HG02642 (cell line): ENCODE measurements around the gene PAX3.

Experiments
- ATAC-seq: cut with Tn5 transposase; IDR thresholded peaks from one replicate; pipeline ENCODE4 v1.9.1; 2021; ENCODE audit warnings: mild to moderate bottlenecking; ENCODE audit not compliant: unreplicated experiment, poor library complexity

The PAX3 gene

GRCh38 chr2:222238072-222238471, 60.7 kb downstream of the PAX3 start:
- no peak for ATAC-seq

GRCh38 chr2:222232839-222233238, 66.0 kb downstream of the PAX3 start:
- no peak for ATAC-seq

DNA sequence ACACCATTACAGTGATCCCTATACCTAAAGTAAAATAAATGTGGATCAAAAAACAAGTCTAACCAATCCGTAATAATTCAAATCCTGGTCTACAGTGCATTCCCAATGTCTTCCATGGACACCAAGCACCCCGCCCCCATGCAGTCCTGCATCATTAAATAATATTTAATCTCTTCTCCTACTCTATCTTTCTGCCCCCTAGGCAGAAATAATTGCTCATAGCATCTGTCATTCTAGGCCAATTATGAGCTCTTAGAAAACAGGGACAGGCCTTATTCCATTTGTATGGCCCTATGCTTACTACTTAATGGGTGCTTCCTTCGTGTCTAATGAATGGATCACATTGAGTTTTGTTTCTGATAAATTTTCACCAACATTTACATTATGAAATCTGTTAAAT, 66.4 kb downstream of the PAX3 start:
- ATAC-seq = no peak

- ATAC-seq = no peak
Observed at GRCh38 chr2:222228054-222228453, 70.7 kb downstream of the PAX3 start.

- no peak for ATAC-seq
Observed at GRCh38 chr2:222218786-222219185, 80.0 kb downstream of the PAX3 start.

- no peak for ATAC-seq
Observed at GRCh38 chr2:222217712-222218111, 81.1 kb downstream of the PAX3 start.

DNA sequence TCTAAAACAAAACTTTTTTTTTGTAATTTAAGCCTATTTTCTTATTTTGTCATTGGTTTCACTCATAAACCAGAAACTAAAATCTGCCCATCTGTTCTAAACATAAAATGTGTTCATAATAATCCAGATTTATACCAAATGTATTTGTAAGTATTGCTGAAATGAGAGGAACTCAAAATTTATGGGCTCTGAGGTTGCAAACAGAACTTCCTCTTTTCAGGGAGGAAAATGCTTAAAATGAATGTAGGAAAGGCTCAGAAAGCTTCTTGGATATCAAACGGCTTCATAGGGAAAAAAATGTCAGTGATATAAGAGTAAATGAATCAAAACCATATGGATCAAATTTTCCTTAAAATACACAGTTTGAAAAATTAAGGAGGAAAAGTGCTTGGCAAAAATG, 83.9 kb downstream of the PAX3 start:
- ATAC-seq = no peak

GRCh38 chr2:222213049-222213448, 85.7 kb downstream of the PAX3 start:
- no peak for ATAC-seq

DNA sequence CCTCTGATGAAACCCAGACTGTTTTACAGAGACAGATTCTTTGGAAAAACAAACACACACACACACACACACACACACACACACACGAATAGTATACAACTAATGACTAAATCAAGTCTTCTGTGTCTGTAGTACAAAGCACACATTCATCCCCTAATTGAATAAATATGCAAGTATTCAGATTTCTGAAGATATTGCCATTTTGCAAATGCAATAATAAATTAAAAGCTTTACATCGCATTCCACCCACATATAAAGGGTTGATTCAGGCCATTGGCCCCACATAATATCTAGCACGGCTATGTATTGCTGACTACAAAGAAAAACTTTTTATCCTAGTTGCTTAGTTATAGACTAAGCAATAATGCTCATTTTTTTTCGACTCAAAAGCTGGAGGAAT, 86.2 kb downstream of the PAX3 start:
- no peak for ATAC-seq

DNA sequence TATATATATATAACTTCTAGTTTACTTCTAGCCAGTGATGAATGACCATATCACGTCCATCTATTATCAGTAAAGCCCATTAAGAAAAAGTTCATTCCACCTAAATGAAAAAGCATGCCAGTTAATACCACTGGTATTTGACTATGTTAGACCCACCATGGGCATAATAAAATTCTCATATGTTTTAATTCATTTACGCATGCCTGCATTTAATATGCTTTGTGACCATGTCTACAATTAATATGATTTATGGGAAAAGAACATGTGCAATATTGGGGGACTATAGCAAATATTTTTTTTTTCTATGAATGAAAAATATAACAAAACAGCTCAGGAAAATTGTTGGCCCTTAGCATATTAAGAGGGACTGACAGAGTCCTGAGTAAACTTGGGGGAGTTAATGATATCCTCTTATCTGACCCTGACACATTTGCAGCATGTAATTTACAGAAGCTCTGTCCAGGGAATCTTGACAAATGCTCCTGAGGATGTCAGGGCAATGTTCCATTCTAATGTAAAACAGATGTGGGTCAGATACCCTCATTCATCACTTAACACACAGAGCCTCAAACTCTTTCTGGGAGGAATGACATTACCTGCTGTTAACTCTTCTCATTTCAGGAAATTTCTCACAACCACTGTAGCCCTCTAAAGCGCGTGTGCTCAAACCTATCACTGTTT, 90.6 kb downstream of the PAX3 start:
- ATAC-seq = no peak

DNA sequence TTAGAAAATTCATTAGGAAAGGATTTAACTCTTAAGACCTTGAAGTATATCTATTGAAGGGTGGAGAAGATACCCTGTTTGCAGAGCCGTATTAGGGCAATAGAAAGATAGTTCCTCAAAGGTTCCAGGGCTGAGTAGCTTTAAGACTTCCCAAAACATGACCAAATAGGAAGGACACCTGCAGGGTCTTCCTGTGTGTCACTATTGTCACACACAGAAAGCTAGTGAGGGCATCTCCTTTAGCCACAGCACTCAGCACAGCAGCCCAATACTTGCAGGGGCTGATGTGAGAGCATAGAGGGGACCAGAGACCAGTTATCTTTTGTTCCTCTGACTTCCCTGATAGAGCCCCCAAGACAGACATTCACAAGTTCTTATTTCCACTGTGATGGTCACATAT, 93.7 kb downstream of the PAX3 start:
- ATAC-seq = no peak

DNA sequence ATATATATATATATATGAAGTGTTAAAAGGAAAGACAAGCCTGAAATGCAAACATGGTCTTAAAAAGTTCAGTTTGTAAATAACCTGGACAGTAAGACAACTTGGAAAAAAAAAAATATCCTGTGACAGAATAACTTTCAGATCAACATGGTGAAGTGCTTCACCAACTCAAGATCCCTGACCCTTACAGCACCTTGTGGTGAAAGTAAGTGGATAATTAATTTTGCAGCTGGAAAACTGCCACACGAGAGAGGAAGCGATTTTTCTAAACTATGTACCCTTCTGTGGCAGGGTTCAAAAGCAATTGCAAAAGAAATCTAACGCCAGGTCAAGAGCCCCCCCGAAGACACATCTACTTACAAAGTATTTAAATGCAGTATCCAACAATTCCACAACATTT, 95.8 kb downstream of the PAX3 start:
- ATAC-seq = no peak

DNA sequence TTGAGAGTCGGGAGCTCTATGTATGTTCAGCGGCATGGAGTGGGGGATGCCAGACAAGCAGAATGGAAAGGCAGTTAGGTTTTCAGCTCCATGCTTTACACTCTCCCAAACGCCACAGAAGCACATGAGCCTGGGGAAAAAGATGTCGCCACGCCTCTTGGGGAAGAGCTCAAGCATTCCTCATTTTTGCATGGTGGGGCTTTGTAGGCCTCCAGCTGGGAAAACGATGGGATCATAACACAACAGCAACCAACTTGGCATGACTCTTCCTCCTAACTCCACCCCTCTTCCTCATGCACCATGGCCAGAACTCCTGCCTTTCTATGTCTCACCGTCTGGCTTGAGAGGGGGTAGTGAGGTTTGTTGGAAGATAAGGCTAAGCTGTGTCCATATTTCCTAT, 102.6 kb downstream of the PAX3 start:
- ATAC-seq = no peak

DNA sequence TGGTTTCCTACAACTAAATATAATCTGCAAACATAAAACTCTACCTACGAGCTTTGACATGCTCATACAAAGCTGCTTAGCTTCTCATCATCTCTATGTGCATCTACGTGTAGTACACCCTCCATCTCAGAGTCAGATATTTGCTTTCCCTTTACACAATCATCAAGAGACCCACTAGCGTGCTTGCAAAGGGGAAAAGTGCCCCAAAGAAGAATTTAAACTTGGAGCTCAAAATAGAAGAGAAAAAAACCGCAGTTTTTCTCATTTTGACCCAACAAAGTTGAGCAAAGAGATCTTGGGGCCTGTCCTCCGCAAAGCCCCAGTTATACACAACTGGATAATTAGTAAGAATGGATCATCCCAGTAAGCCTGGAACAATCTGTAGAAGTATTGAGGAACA, 104.1 kb downstream of the PAX3 start:
- ATAC-seq = no peak

GRCh38 chr2:222193328-222193983, 105.3 kb downstream of the PAX3 start:
- ATAC-seq = no peak

GRCh38 chr2:222180619-222181018, 118.2 kb downstream of the PAX3 start:
- ATAC-seq = no peak

DNA sequence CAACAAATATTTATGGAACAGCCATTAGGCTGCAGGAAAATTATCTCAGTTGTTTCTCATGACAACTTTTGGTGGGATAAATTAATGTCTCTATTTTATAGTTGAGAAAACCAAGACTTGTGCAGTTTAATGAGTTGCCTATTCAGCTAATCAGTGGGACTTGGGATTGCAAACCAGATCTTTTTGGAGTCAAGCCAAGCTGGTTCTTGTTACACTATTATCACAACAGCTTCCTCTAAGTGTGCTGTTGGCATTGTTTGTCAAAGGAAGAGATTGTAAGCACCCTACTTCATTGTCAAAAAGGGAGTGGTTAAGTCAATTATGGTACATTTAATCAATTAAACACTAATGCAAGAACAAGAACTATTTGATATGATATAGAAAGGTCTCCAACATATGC, 119.2 kb downstream of the PAX3 start:
- no peak for ATAC-seq

DNA sequence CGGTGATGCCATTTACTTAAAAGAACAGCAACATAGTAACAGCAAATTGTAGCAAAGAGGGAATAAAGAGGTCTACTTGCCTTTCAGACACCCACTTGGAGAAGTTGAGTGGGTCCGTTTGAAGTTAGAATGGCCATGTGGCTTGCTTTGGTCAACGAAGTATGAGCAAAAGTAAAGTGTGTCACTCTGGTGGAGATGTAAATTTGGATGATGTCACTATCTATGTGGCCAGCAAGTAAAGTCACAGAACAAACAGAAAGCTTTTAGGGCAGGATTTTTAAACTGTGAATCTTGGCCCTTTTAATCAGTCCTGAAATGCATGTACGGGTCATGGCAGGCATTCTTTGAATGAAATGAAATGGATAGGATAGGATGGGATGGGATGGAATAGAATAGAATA, 120.3 kb downstream of the PAX3 start:
- no peak for ATAC-seq

DNA sequence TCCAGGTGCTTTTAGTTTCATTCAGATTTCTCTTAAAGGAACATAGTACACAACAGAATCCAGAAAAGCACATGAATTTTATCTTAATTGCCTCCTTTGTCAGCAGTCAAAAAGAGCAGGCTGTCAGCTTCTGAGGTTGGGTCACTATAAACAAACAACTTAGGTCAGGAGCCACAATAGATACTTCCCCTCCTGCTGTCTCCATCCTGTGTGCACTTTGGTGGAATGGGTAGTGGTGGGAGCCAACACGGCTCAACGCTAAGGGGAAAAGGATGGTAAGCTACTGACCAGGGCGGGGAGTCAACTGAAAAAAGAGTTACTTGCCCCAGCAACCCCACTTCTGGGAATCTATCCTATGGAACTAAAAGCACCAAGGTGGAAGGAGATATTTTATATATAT, 121.9 kb downstream of the PAX3 start:
- ATAC-seq = no peak

DNA sequence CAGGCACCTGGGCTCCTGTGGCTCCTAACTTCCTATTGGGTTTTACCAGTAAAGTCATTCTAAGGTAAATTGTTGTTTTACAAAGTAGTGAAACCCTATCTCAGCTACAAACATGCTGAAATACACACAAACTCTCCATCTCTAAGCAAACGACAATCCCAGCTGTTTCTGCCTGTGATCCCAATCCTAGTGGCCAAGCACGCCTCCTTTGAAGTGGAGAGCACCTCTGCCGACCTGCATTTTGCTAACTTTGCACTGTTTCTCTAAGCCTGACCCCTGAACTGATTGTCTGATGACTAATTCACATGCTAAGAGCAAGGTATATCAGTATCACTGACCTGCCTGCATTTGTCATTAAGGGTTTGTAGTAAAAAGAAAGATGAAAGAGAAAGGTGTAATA, 124.3 kb downstream of the PAX3 start:
- ATAC-seq = no peak

DNA sequence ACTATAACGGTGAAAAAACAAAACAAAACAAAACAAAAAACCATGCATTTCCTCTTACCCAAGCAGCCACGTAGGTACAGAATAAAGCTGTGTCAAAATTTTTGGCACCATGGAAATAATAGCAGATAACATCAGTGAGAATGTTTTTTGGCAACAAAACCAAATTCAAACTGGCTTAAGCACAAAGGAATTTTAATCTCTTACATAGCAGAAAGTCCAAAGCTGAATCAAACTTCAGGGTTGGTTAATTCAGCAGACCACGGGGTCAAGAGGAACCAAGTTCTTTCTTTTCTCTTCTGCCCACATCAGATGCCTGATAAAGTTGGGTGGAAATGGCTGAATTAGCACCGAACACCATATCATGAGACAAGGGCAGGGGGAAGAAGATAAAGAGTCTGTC, 129.5 kb downstream of the PAX3 start:
- no peak for ATAC-seq

GRCh38 chr2:222167762-222168161, 131.0 kb downstream of the PAX3 start:
- no peak for ATAC-seq
